ENCODE results near the gene ZSCAN12.

DNA sequence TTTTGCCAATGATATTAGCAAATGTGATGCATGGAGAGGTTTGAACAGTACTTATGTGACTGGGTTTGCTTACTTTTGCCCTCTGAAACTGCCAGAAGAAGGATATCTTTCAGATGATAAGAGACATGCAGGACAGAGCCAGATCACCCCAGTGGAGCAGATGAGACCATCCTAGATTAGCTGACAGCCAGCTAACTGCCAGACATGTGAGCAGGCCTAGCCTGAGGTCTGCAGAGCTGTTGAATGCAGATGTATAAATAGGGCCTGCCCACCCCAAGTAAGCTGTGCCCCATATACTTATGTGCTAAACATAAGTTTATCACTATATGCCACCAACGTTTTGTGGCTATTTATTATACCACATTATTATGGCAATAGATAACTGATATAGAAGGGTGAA is 69.5 kb downstream of the ZSCAN12 start:
- TF ChIP-seq, protein P1, sequence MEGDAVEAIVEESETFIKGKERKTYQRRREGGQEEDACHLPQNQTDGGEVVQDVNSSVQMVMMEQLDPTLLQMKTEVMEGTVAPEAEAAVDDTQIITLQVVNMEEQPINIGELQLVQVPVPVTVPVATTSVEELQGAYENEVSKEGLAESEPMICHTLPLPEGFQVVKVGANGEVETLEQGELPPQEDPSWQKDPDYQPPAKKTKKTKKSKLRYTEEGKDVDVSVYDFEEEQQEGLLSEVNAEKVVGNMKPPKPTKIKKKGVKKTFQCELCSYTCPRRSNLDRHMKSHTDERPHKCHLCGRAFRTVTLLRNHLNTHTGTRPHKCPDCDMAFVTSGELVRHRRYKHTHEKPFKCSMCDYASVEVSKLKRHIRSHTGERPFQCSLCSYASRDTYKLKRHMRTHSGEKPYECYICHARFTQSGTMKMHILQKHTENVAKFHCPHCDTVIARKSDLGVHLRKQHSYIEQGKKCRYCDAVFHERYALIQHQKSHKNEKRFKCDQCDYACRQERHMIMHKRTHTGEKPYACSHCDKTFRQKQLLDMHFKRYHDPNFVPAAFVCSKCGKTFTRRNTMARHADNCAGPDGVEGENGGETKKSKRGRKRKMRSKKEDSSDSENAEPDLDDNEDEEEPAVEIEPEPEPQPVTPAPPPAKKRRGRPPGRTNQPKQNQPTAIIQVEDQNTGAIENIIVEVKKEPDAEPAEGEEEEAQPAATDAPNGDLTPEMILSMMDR (conservative IDR thresholded peaks at IDR 0.05 in 1 of 2, IDR thresholded peaks at IDR 0.05 in 1 of 2; ENCODE audit: extremely low read depth in 1 of 2, insufficient read depth in 1 of 2, low read depth in 1 of 2, low read length in 2 of 2), result no peak
- TF ChIP-seq EZH2 (IDR thresholded peaks at IDR 0.05; ENCODE audit: borderline replicate concordance, low read length), result no peak
